Measurements from ENCODE around the gene LDB3. TPM values are rescaled to one million over a fixed set of nuclear protein-coding genes. Genes with fewer than 3 reads are reported as not detected.

Gene LDB3
- total RNA-seq, 1 donor from 2014 or later = not detected

GRCh38 chr10:86698207-86698940 lies 30.1 kb downstream of the LDB3 start:
- DNase-seq (ENCODE audit: low read depth) = no peak
- H3K4me3 ChIP-seq (ENCODE audit: low read depth, low read length) = no peak overlapping the region
- peak; percentile 33 for TF ChIP-seq CTCF (conservative IDR thresholded peaks at IDR 0.05; ENCODE audit: low read depth, low read length)

- no peak for DNase-seq (ENCODE audit: low read depth)
- no peak overlapping the region for H3K4me3 ChIP-seq (ENCODE audit: low read depth, low read length)
- no peak for TF ChIP-seq CTCF (conservative IDR thresholded peaks at IDR 0.05; ENCODE audit: low read depth, low read length)
These were observed 30.8 kb downstream of the LDB3 start for GRCh38 chr10:86699125-86699524.

- DNase-seq (ENCODE audit: low read depth) = no peak
- TF ChIP-seq CTCF (conservative IDR thresholded peaks at IDR 0.05; ENCODE audit: low read depth, low read length) = no peak
- H3K4me3 ChIP-seq (ENCODE audit: low read depth, low read length) = no peak overlapping the region
These were observed 31.2 kb downstream of the LDB3 start for GRCh38 chr10:86699541-86699940.

GRCh38 chr10:86699991-86700840 lies 31.9 kb downstream of the LDB3 start:
- TF ChIP-seq CTCF (conservative IDR thresholded peaks at IDR 0.05; ENCODE audit: low read depth, low read length) = no peak
- no peak overlapping the region for H3K4me3 ChIP-seq (ENCODE audit: low read depth, low read length)

GRCh38 chr10:86700851-86701617 lies 32.7 kb downstream of the LDB3 start:
- no peak for DNase-seq (ENCODE audit: low read depth)
- no peak for TF ChIP-seq CTCF (conservative IDR thresholded peaks at IDR 0.05; ENCODE audit: low read depth, low read length)
- no peak overlapping the region for H3K4me3 ChIP-seq (ENCODE audit: low read depth, low read length)

More at GRCh38 chr10:86699991-86700840, 31.9 kb downstream of the LDB3 start:
- DNase-seq (ENCODE audit: low read depth) = no peak

GRCh38 chr10:86703176-86703575 lies 34.9 kb downstream of the LDB3 start:
- DNase-seq (ENCODE audit: low read depth) = no peak
- TF ChIP-seq CTCF (conservative IDR thresholded peaks at IDR 0.05; ENCODE audit: low read depth, low read length) = no peak
- no peak overlapping the region for H3K4me3 ChIP-seq (ENCODE audit: low read depth, low read length)

Measured in epithelial cell of proximal tubule (primary cell).